ENCODE results near the gene CEACAM8.
"Not testable (repeated sequence)": the region's sequence is repeated elsewhere in the genome, so short reads cannot be mapped to it uniquely, and the experiment has no call there.

CEACAM8 gene

DNA sequence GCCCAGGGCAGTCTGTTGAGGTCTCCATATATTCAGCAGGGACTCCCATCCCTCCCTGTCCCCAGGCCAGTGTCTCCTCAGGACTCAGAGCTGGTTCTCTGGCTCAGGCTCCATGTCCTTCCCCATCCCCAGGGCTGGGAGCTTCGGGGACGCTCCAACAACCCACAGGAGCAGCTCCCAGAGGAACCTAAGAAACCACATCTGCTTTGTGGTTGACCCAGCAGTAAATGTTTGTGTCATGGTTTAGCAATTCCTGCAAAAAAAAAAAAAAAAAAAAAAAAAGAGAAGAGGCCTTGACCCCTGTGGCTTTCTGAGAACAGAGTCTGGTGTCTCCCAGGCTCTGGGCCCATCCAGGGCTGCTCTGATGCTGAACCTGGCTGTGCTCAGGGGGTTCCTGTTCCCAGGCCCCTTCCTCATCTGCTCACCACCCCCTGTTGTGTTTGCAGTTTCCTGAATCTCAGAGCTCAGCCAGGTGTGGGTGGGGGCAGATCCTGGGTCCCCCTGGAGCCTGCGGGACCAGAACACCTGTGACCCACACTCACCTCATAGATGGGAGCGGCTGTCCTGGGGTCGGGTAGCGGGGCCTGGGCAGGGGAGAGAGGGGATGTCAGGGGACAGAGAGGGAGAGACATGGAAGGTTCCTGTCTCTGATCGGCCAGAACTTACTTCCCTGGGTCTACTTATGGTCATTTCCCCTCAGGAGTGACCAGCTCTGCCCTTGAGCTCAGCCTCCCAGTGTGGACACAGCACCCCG lies 41.3 kb downstream of the CEACAM8 start:
- Histone ChIP-seq H3K9me3 (ENCODE audit: control insufficient read depth in 1 of 2, low read length in 2 of 2) (no peaks in the 10 kb centered on the region), H3K36me3 (ENCODE audit: control insufficient read depth in 1 of 2, insufficient read depth in 2 of 2, low read length in 2 of 2) (no peaks in the 10 kb centered on the region), H3K4me1 (ENCODE audit: control insufficient read depth in 1 of 2, insufficient read depth in 2 of 2, low read length in 2 of 2) (peaks cover 0 to 14% of the 10 kb centered on the region in 2 donors), H3K27ac (ENCODE audit: low read length) (no peak overlapping the region), H3K4me3 (ENCODE audit: low read depth in 1 of 2, low read length in 2 of 2) (no peak overlapping the region), H3K27me3 (ENCODE audit: low read depth, low read length) (no peaks in the 10 kb centered on the region)

DNA sequence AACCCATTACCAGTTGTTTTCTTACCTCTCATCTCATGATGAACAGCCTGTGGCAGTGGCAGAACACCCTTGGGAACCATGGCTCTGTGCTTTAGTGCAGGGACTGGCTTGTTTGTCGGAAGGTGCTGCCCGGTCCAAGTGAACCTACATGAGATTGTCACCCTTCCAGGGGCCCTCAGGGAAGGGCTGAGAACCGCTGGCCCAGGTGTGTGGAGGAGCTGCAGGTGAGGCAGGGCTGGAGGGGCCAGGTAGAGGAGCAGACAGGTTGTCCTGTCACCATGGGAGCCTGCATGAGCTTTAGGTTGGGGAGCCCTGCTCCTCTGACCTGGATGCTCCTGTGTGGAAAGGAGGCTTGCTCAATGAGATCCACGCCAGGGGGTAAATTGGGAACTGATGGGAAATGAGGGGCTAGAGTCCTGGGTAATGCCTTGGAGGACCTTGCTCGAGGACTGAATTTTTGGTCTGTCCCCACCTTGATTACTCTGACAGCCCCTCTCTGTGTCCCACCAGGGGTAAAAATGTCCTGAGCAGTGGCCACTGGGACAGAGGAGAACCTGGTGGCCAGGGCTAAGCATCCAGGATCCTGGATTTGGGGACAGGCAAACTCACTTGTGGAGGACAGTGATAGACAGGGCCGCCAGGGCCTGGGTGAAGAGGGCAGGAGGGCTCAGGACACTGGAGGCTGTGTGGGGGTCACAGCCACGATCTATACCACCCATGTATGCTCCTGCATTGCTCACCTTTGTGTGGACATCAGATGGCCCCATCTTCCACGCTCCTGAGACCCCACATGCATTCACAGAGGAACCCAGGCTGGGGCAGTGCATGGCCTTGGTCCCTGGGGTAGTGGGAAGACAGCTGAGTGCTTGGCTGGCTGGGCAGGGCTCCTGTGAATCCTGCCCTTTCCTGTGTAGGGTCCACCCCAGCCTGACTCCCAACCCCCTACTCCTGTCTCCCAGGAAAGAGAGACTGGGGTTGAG lies 42.3 kb downstream of the CEACAM8 start:
- no peak overlapping the region for H3K27ac ChIP-seq (ENCODE audit: low read length)
- peaks cover 0 to 14% of the 10 kb centered on the region in 2 donors for H3K4me1 ChIP-seq (ENCODE audit: control insufficient read depth in 1 of 2, insufficient read depth in 2 of 2, low read length in 2 of 2)
- H3K4me3 ChIP-seq (ENCODE audit: low read depth in 1 of 2, low read length in 2 of 2) = no peak overlapping the region
- H3K9me3 ChIP-seq (ENCODE audit: control insufficient read depth in 1 of 2, low read length in 2 of 2) = no peaks in the 10 kb centered on the region
- no peaks in the 10 kb centered on the region for H3K36me3 ChIP-seq (ENCODE audit: control insufficient read depth in 1 of 2, insufficient read depth in 2 of 2, low read length in 2 of 2)
- no peaks in the 10 kb centered on the region for H3K27me3 ChIP-seq (ENCODE audit: low read depth, low read length)

DNA sequence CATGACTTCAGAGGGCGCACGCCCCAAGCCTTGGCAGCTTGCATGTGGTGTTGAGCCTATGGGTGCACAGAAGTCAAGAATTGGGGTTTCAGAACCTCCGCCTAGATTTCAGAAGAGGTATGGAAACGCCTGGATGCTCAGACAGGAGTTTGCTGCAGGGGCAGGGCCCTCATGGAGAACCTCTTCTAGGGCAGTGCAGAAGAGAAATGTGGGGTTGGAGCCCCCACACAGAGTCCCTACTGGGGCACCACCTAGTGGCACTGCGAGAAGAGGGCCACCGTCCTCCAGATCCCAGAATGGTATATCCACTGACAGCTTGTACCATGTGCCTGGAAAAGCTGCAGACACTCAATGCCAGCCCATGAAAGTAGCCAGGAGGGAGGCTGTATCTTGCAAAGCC lies 44.2 kb downstream of the CEACAM8 start:
- not testable (repeated sequence) for H3K27ac ChIP-seq (ENCODE audit: low read length); H3K27me3 ChIP-seq (ENCODE audit: low read depth, low read length); H3K36me3 ChIP-seq (ENCODE audit: control insufficient read depth in 1 of 2, insufficient read depth in 2 of 2, low read length in 2 of 2); H3K4me3 ChIP-seq (ENCODE audit: low read depth in 1 of 2, low read length in 2 of 2); H3K9me3 ChIP-seq (ENCODE audit: control insufficient read depth in 1 of 2, low read length in 2 of 2)
- H3K4me1 ChIP-seq (ENCODE audit: control insufficient read depth in 1 of 2, insufficient read depth in 2 of 2, low read length in 2 of 2) = peaks cover 0 to 14% of the 10 kb centered on the region in 2 donors

DNA sequence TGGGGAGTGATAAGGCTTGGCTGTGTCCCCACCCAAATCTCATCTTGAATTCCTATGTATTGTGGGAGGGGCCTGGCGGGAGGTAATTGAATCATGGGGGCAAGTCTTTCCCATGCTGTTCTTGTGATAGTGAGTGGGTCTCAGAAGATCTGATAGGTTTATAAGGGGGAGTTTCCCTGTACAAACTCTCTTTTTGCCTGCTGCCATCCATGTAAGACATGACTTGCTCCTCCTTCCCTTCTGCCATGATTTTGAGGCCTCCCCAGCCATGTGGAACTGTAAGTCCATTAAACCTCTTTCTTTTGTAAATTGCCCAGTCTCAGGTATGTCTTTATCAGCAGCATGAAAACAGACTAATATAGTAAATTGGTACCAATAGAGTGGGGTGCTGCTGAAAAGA lies 45.7 kb downstream of the CEACAM8 start:
- peaks cover 0 to 10% of the 10 kb centered on the region in 2 donors for H3K4me1 ChIP-seq (ENCODE audit: control insufficient read depth in 1 of 2, insufficient read depth in 2 of 2, low read length in 2 of 2)
- H3K27ac ChIP-seq (ENCODE audit: low read length); H3K4me3 ChIP-seq (ENCODE audit: low read depth in 1 of 2, low read length in 2 of 2); H3K36me3 ChIP-seq (ENCODE audit: control insufficient read depth in 1 of 2, insufficient read depth in 2 of 2, low read length in 2 of 2); H3K9me3 ChIP-seq (ENCODE audit: control insufficient read depth in 1 of 2, low read length in 2 of 2); H3K27me3 ChIP-seq (ENCODE audit: low read depth, low read length): not testable (repeated sequence)

DNA sequence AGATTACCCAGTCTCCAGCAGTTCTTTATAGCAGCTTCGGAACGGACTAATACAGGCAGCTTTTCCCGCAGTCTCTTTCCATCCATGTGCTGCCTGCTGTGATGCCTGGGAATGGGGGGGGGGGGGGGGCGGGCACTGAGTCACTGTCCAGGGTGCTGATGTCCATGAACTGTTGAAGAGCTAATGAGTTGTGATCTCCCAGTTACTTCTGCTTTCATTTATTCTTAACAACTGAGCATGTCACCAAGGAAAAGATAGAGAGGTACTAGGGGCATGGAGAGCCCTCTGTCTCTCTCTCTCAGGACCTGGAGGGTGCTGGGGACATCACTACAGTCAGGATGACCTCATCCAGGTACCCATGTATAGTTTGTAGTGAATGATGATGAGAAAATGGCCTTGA lies 46.2 kb downstream of the CEACAM8 start:
- Histone ChIP-seq H3K9me3 (ENCODE audit: control insufficient read depth in 1 of 2, low read length in 2 of 2) (no peaks in the 10 kb centered on the region), H3K27ac (ENCODE audit: low read length) (no peak overlapping the region), H3K4me1 (ENCODE audit: control insufficient read depth in 1 of 2, insufficient read depth in 2 of 2, low read length in 2 of 2) (peaks cover 0 to 5% of the 10 kb centered on the region in 2 donors), H3K36me3 (ENCODE audit: control insufficient read depth in 1 of 2, insufficient read depth in 2 of 2, low read length in 2 of 2) (no peaks in the 10 kb centered on the region), H3K27me3 (ENCODE audit: low read depth, low read length) (no peaks in the 10 kb centered on the region), H3K4me3 (ENCODE audit: low read depth in 1 of 2, low read length in 2 of 2) (no peak overlapping the region)

DNA sequence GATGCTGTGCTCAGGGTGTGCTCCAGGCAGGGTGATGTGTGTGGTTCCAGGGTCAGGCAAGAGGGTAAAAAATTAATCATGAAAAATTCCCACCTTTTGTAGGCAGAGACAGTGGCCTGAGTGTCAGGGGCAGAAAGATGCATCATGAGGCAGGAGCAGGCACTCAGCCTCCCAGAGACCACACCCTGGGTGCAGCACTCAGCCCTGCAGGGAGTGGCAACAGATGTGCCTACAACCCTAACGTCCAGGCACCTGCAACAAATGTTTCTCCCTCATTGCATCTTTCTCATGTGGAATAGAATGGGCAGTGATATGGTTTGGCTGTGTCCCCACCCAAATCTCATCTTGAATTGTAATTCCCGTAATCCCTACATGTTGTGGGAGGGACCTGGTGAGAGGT lies 46.8 kb downstream of the CEACAM8 start:
- Histone ChIP-seq H3K36me3 (ENCODE audit: control insufficient read depth in 1 of 2, insufficient read depth in 2 of 2, low read length in 2 of 2) (no peaks in the 10 kb centered on the region), H3K9me3 (ENCODE audit: control insufficient read depth in 1 of 2, low read length in 2 of 2) (no peaks in the 10 kb centered on the region), H3K4me1 (ENCODE audit: control insufficient read depth in 1 of 2, insufficient read depth in 2 of 2, low read length in 2 of 2) (peaks cover 0 to 1% of the 10 kb centered on the region in 2 donors), H3K27ac (ENCODE audit: low read length) (no peak overlapping the region), H3K27me3 (ENCODE audit: low read depth, low read length) (no peaks in the 10 kb centered on the region), H3K4me3 (ENCODE audit: low read depth in 1 of 2, low read length in 2 of 2) (no peak overlapping the region)

DNA sequence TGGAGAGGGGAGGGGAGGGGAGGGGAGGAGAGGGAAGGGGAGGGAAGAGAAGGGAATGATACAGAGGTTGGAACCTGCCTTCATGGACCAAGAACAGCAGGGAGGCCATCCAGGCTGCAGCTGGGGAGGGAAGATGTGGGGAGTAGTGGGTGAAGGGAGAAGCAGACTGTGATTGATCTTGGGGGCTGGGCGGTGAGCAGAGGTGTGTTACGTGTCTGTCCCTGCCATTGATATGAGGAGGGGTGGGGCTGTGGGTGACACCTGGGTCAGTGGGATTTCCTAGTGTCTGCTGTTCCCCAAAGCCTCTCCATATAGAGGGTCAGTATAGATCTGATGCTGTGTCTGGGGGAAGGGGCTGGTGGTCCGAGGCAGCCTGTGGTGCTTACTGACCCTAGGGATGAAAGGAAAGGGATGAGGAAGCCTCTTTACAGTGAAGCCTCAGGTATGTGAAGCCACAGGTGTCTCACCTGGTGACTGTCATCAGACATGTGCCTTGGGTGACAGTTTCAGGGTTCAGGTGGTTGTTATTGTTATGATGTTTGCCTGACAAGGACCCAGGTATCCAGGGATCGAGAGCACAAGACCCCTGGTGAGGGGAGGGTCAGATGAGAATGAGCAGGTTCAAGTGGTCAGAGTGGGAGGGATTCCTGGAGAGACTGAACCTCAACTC lies 47.8 kb downstream of the CEACAM8 start:
- no peak overlapping the region for H3K4me3 ChIP-seq (ENCODE audit: low read depth in 1 of 2, low read length in 2 of 2)
- no peaks in the 10 kb centered on the region for H3K36me3 ChIP-seq (ENCODE audit: control insufficient read depth in 1 of 2, insufficient read depth in 2 of 2, low read length in 2 of 2)
- no peak overlapping the region for H3K27ac ChIP-seq (ENCODE audit: low read length)
- no peaks in the 10 kb centered on the region for H3K9me3 ChIP-seq (ENCODE audit: control insufficient read depth in 1 of 2, low read length in 2 of 2)
- H3K27me3 ChIP-seq (ENCODE audit: low read depth, low read length) = no peaks in the 10 kb centered on the region
- H3K4me1 ChIP-seq (ENCODE audit: control insufficient read depth in 1 of 2, insufficient read depth in 2 of 2, low read length in 2 of 2) = no peaks in the 10 kb centered on the region

DNA sequence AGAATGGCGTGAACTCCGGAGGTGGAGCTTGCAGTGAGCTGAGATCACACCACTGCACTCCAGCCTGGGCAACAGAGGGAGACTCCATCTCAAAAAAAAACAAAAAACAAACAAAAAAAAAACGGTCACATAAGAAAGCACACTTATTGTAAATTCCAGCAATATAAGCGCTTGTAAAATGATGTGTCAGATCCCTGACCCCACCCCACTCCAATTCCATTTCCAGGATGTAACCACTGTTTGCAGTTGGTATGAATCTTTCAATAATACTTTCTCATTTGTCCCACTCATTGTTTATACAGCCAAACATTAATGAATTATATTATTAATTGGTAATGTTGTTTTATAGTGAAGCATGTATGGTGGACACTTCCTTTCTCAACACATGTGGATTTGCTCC lies 50.6 kb downstream of the CEACAM8 start:
- no peak overlapping the region for H3K4me3 ChIP-seq (ENCODE audit: low read depth in 1 of 2, low read length in 2 of 2)
- H3K27ac ChIP-seq (ENCODE audit: low read length) = no peak overlapping the region
- no peaks in the 10 kb centered on the region for H3K9me3 ChIP-seq (ENCODE audit: control insufficient read depth in 1 of 2, low read length in 2 of 2)
- no peaks in the 10 kb centered on the region for H3K4me1 ChIP-seq (ENCODE audit: control insufficient read depth in 1 of 2, insufficient read depth in 2 of 2, low read length in 2 of 2)
- H3K36me3 ChIP-seq (ENCODE audit: control insufficient read depth in 1 of 2, insufficient read depth in 2 of 2, low read length in 2 of 2) = no peaks in the 10 kb centered on the region
- H3K27me3 ChIP-seq (ENCODE audit: low read depth, low read length) = no peaks in the 10 kb centered on the region

DNA sequence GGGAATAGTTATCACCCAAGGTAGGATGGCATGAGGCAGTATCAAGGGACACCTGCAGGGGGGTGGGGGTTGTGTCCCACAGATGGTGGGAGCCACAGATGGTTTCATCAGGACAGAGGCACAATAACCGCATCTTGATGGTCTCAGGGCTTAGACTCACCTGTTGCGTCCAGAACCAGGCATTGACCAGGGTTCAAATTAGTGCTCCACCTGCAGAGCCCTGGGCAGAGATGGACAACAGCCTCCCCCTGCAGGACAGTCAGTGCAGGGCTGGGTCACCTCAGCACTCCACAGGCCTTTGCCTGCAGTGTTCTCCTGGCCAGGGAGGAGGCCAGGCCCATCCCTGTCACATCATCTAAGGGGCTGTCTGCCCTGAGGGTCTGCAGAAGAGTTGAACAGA lies 51.9 kb downstream of the CEACAM8 start:
- Histone ChIP-seq H3K4me3 (ENCODE audit: low read depth in 1 of 2, low read length in 2 of 2) (no peak overlapping the region), H3K9me3 (ENCODE audit: control insufficient read depth in 1 of 2, low read length in 2 of 2) (no peaks in the 10 kb centered on the region), H3K4me1 (ENCODE audit: control insufficient read depth in 1 of 2, insufficient read depth in 2 of 2, low read length in 2 of 2) (no peaks in the 10 kb centered on the region), H3K36me3 (ENCODE audit: control insufficient read depth in 1 of 2, insufficient read depth in 2 of 2, low read length in 2 of 2) (no peaks in the 10 kb centered on the region), H3K27ac (ENCODE audit: low read length) (no peak overlapping the region), H3K27me3 (ENCODE audit: low read depth, low read length) (no peaks in the 10 kb centered on the region)

DNA sequence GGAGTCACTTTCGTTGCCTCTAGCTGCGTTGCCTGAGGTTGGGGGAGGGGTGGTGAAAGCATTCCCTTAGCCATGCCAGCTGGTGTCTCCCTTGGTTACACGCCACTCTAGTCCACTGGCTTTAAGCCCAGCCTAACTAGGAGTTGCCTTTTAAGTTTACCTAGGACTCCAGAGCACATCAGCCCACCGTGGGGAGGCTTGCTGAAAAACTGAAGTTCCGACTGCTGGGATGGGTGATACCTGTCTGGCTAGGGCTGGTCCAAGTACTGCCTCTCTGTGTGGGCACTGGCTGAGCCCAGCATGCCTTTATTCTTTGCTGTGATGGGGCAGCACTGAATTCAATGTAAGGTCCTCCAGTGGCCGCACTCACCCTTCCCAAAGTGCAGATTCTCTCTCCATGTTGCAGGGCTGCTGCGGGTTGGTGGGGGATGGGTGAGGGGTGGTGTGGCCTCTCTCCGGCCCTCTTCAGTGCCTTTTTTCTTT lies 54.6 kb downstream of the CEACAM8 start:
- Histone ChIP-seq H3K36me3 (ENCODE audit: control insufficient read depth in 1 of 2, insufficient read depth in 2 of 2, low read length in 2 of 2) (no peaks in the 10 kb centered on the region), H3K27ac (ENCODE audit: low read length) (no peak overlapping the region), H3K27me3 (ENCODE audit: low read depth, low read length) (no peaks in the 10 kb centered on the region), H3K9me3 (ENCODE audit: control insufficient read depth in 1 of 2, low read length in 2 of 2) (no peaks in the 10 kb centered on the region), H3K4me1 (ENCODE audit: control insufficient read depth in 1 of 2, insufficient read depth in 2 of 2, low read length in 2 of 2) (no peaks in the 10 kb centered on the region), H3K4me3 (ENCODE audit: low read depth in 1 of 2, low read length in 2 of 2) (no peak overlapping the region)

All from muscle layer of duodenum (tissue), 2 donors.